ENCODE data around the gene NCL.

Gene NCL

GRCh38 chr2:231454361-231454791, 9.9 kb downstream of the NCL start:
- Histone ChIP-seq H3F3A (ENCODE audit: control insufficient read depth, insufficient read depth) (peaks cover 92% of the 10 kb centered on the region), H4K20me1 (ENCODE audit: control insufficient read depth, insufficient read depth, low read depth, low read length) (peaks cover 16% of the 10 kb centered on the region), H3K27ac (ENCODE audit: low read depth, low read length) (no peak overlapping the region), H3K9me3 (ENCODE audit: control insufficient read depth, insufficient read depth, low read length) (no peaks in the 10 kb centered on the region), H3K27me3 (ENCODE audit: control insufficient read depth, low read length) (no peaks in the 10 kb centered on the region), H3K79me2 (ENCODE audit: control insufficient read depth, low read length) (peaks cover 8% of the 10 kb centered on the region), H3K9me2 (replicated peaks; ENCODE audit: control insufficient read depth, low read length) (no peaks in the 10 kb centered on the region), H3K4me3 (ENCODE audit: low read length) (no peak overlapping the region), H3K4me2 (ENCODE audit: low read length) (no peak overlapping the region), H3K4me1 (ENCODE audit: control insufficient read depth, low read length) (no peaks in the 10 kb centered on the region), H3K36me3 (ENCODE audit: control insufficient read depth, low read length) (peaks cover 80% of the 10 kb centered on the region)
- no peak for TF ChIP-seq CTCF (IDR thresholded peaks at IDR 0.05; ENCODE audit: low read depth, low read length, poor library complexity, severe bottlenecking)
- no peak for TF ChIP-seq EZH2phosphoT487 (IDR thresholded peaks at IDR 0.05; ENCODE audit: borderline replicate concordance, low read length)

GRCh38 chr2:231452799-231453508, 11.3 kb downstream of the NCL start:
- Histone ChIP-seq H4K20me1 (ENCODE audit: control insufficient read depth, insufficient read depth, low read depth, low read length) (peaks cover 2% of the 10 kb centered on the region; the same call in 1 of the 2 replicates), H3K9me2 (replicated peaks; ENCODE audit: control insufficient read depth, low read length) (no peaks in the 10 kb centered on the region), H3K4me3 (ENCODE audit: low read length) (no peak overlapping the region), H3F3A (ENCODE audit: control insufficient read depth, insufficient read depth) (peaks cover 80% of the 10 kb centered on the region), H3K4me2 (ENCODE audit: low read length) (no peak overlapping the region), H3K27me3 (ENCODE audit: control insufficient read depth, low read length) (no peaks in the 10 kb centered on the region), H3K9me3 (ENCODE audit: control insufficient read depth, insufficient read depth, low read length) (no peaks in the 10 kb centered on the region), H3K4me1 (ENCODE audit: control insufficient read depth, low read length) (no peaks in the 10 kb centered on the region), H3K27ac (ENCODE audit: low read depth, low read length) (no peak overlapping the region; the same call in 1 of the 2 replicates), H3K36me3 (ENCODE audit: control insufficient read depth, low read length) (peaks cover 66% of the 10 kb centered on the region), H3K79me2 (ENCODE audit: control insufficient read depth, low read length) (no peaks in the 10 kb centered on the region)
- no peak for TF ChIP-seq CTCF (IDR thresholded peaks at IDR 0.05; ENCODE audit: low read depth, low read length, poor library complexity, severe bottlenecking)
- no peak for TF ChIP-seq EZH2phosphoT487 (IDR thresholded peaks at IDR 0.05; ENCODE audit: borderline replicate concordance, low read length)

GRCh38 chr2:231450548-231450989, 13.7 kb downstream of the NCL start:
- no peaks in the 10 kb centered on the region for H3K9me3 ChIP-seq (ENCODE audit: control insufficient read depth, insufficient read depth, low read length)
- H3K4me3 ChIP-seq (ENCODE audit: low read length) = no peak overlapping the region
- H3K27me3 ChIP-seq (ENCODE audit: control insufficient read depth, low read length) = no peaks in the 10 kb centered on the region
- H3K4me2 ChIP-seq (ENCODE audit: low read length) = no peak overlapping the region
- H4K20me1 ChIP-seq (ENCODE audit: control insufficient read depth, insufficient read depth, low read depth, low read length) = no peaks in the 10 kb centered on the region
- H3K36me3 ChIP-seq (ENCODE audit: control insufficient read depth, low read length) = peaks cover 42% of the 10 kb centered on the region
- no peaks in the 10 kb centered on the region for H3K9me2 ChIP-seq (replicated peaks; ENCODE audit: control insufficient read depth, low read length)
- no peaks in the 10 kb centered on the region for H3K79me2 ChIP-seq (ENCODE audit: control insufficient read depth, low read length)
- no peak overlapping the region for H3K27ac ChIP-seq (ENCODE audit: low read depth, low read length)
- H3F3A ChIP-seq (ENCODE audit: control insufficient read depth, insufficient read depth) = peaks cover 59% of the 10 kb centered on the region
- TF ChIP-seq CTCF (IDR thresholded peaks at IDR 0.05; ENCODE audit: low read depth, low read length, poor library complexity, severe bottlenecking) = no peak
- TF ChIP-seq EZH2phosphoT487 (IDR thresholded peaks at IDR 0.05; ENCODE audit: borderline replicate concordance, low read length) = no peak
- no peaks in the 10 kb centered on the region for H3K4me1 ChIP-seq (ENCODE audit: control insufficient read depth, low read length)

Measured in DOHH2 (cell line).